Measurements from ENCODE around the gene BCL2L15. TPM values are rescaled to one million over a fixed set of nuclear protein-coding genes. Genes with fewer than 3 reads are reported as not detected.

BCL2L15 gene
- total and polyA plus RNA-seq, 2 donors (not counting 3 experiments of a cell fraction or from before 2014, with no cell fraction given), result 0.28 to 0.29 TPM

DNA sequence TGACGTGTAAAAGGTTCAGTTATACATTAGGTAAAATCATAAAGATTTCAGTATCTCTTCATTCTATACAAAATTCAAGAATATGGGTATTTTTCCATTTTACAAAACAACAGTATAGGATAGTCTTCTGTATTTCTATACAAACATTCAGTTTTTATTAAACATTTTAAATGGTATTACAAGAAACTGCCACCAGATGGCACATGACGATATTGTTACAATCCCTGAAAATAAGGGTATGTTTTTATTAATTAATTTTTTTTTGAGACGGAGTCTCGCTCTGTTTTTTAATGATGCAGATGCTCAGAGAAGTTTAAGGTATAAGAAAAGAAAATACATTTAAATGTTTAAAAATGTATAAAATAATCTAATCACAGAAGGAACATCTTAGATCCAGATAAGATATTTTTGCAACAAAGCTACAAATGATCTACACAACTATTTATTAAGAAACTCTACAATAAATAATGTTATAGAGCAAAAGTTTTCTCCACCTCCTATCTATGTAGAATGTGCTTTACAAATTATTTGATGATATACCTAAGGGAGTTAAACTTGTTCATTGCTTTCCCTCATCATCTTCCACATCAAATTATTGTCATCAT lies 51.6 kb downstream of the BCL2L15 start:
- dilution Hi-C loops (cut with MboI; ENCODE audit: extremely low pct_ligation_motif_present, low sequenced_read_pairs) (no loop called here), intact Hi-C loops (cut with micrococcal nuclease) (loop anchor here (1.0 to 5.0 kb wide), 5 partner anchors 70 to 447 kb away; partner anchors contain the start of genes DCLRE1B and OLFML3)
- H3K9me3 ChIP-seq (replicated peaks; ENCODE audit: control insufficient read depth, insufficient read depth, low read length), result no peaks in the 10 kb centered on the region
- no peaks in the 10 kb centered on the region for H3K79me2 ChIP-seq (ENCODE audit: control insufficient read depth, insufficient read depth, low read length)
- H3K4me3 ChIP-seq (replicated peaks in 1 of 3; ENCODE audit: insufficient read depth in 1 of 3, low read depth in 1 of 3, low read length in 3 of 3), result no peak overlapping the region
- no TSS peak for BruUV-seq (replicated peaks)
- no peaks in the 10 kb centered on the region for H3K4me1 ChIP-seq (ENCODE audit: control insufficient read depth, extremely low read depth, insufficient read depth, low read length)
- ChIA-PET CTCF (interaction anchor here (0.6 to 3.8 kb wide), 24 partner anchors 14 to 447 kb away, joined by 3 to 54 read pairs (median 8); partner anchors contain the start of genes AP4B1, DCLRE1B, HIPK1 and OLFML3), POLR2A (no interaction called here)
- DNase-seq (ENCODE audit: low read depth, low spot score) (peak; percentile 72), FAIRE-seq (no peak)
- H3K36me3 ChIP-seq (ENCODE audit: control insufficient read depth in 2 of 2, extremely low read depth in 1 of 2, insufficient read depth in 2 of 2, low read length in 2 of 2), result no peaks in the 10 kb centered on the region
- no peaks in the 10 kb centered on the region for H4K20me1 ChIP-seq (replicated peaks; ENCODE audit: control insufficient read depth, extremely low read depth, insufficient read depth, low read length)
- H3K9me1 ChIP-seq (replicated peaks; ENCODE audit: control insufficient read depth, extremely low read depth, insufficient read depth, low read length), result no peaks in the 10 kb centered on the region
- no peak overlapping the region for H2AFZ ChIP-seq (ENCODE audit: low read depth, low read length)
- no peak overlapping the region for H3K27ac ChIP-seq (ENCODE audit: insufficient read depth, low read depth, low read length)
- no peaks in the 10 kb centered on the region for H3K27me3 ChIP-seq (ENCODE audit: control insufficient read depth in 2 of 2, insufficient read depth in 2 of 2, low read length in 2 of 2)
- TF ChIP-seq, protein P1, sequence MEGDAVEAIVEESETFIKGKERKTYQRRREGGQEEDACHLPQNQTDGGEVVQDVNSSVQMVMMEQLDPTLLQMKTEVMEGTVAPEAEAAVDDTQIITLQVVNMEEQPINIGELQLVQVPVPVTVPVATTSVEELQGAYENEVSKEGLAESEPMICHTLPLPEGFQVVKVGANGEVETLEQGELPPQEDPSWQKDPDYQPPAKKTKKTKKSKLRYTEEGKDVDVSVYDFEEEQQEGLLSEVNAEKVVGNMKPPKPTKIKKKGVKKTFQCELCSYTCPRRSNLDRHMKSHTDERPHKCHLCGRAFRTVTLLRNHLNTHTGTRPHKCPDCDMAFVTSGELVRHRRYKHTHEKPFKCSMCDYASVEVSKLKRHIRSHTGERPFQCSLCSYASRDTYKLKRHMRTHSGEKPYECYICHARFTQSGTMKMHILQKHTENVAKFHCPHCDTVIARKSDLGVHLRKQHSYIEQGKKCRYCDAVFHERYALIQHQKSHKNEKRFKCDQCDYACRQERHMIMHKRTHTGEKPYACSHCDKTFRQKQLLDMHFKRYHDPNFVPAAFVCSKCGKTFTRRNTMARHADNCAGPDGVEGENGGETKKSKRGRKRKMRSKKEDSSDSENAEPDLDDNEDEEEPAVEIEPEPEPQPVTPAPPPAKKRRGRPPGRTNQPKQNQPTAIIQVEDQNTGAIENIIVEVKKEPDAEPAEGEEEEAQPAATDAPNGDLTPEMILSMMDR (IDR thresholded peaks at IDR 0.05; ENCODE audit: extremely low read depth in 1 of 2, insufficient read depth in 1 of 2, low read depth in 1 of 2, low read length in 2 of 2), result peak; percentile 11 to 12
- TF ChIP-seq JUN (IDR thresholded peaks at IDR 0.05; ENCODE audit: borderline replicate concordance, insufficient read depth, insufficient read length, low read depth), result no peak
- no peak overlapping the region for H3K4me2 ChIP-seq (ENCODE audit: insufficient read depth, low read length)
- no peak overlapping the region for H3K9ac ChIP-seq (replicated peaks; ENCODE audit: extremely low read depth, insufficient read depth, low read length)

DNA sequence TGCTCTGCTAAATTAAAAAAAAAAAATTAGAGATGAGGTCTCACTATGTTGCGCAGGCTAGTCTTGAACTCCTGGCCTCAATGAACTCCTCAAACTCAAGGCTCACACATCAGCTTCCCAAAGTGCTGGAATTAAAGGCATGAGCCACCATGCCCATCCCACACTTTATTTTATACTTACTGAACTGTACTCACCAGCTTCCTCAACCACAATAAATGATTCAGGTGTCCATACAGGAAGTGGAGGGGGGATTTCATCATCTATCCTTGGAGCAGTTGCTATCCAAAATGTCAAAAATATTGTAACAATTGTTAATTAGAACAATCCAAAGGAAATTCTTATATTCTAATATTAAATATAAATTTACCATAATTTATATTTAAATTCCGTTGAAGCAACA lies 52.7 kb downstream of the BCL2L15 start:
- CTCF ChIA-PET, result interaction anchor here (0.7 to 3.8 kb wide), 14 partner anchors 21 to 448 kb away, joined by 3 to 54 read pairs (median 10); partner anchors contain the start of genes AP4B1, DCLRE1B and HIPK1
- no peak for TF ChIP-seq GATA2 (IDR thresholded peaks at IDR 0.05; ENCODE audit: insufficient read depth, insufficient read length, low read depth, low read length)
- TF ChIP-seq, protein P2, sequence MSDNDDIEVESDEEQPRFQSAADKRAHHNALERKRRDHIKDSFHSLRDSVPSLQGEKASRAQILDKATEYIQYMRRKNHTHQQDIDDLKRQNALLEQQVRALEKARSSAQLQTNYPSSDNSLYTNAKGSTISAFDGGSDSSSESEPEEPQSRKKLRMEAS (IDR thresholded peaks at IDR 0.05; ENCODE audit: insufficient read depth, insufficient read length), result no peak
- TF ChIP-seq, protein P1 (IDR thresholded peaks at IDR 0.05; ENCODE audit: extremely low read depth in 1 of 2, insufficient read depth in 1 of 2, low read depth in 1 of 2, low read length in 2 of 2), result no peak
- no peak for TF ChIP-seq MYC (IDR thresholded peaks at IDR 0.05; ENCODE audit: low read depth, low read length)
- no peak for TF ChIP-seq POLR2A (IDR thresholded peaks at IDR 0.05; ENCODE audit: low read depth, low read length)
- no peak for TF ChIP-seq POLR2AphosphoS5 (IDR thresholded peaks at IDR 0.05; ENCODE audit: insufficient read depth, low read depth, low read length)
- TF ChIP-seq EZH2 (IDR thresholded peaks at IDR 0.05; ENCODE audit: borderline replicate concordance, low read depth, low read length, severe bottlenecking), result no peak
- TF ChIP-seq JUN (IDR thresholded peaks at IDR 0.05; ENCODE audit: borderline replicate concordance, insufficient read depth, insufficient read length, low read depth), result no peak
- no peak for TF ChIP-seq FOS (IDR thresholded peaks at IDR 0.05; ENCODE audit: borderline replicate concordance, insufficient read depth, low read length)
- dilution Hi-C loops (cut with MboI; ENCODE audit: extremely low pct_ligation_motif_present, low sequenced_read_pairs), result no loop called here
- H3K27ac ChIP-seq (ENCODE audit: insufficient read depth, low read depth, low read length), result no peak overlapping the region
- H3K4me2 ChIP-seq (ENCODE audit: insufficient read depth, low read length), result no peak overlapping the region
- POLR2A ChIA-PET, result no interaction called here
- H3K36me3 ChIP-seq (ENCODE audit: control insufficient read depth in 2 of 2, extremely low read depth in 1 of 2, insufficient read depth in 2 of 2, low read length in 2 of 2), result no peaks in the 10 kb centered on the region
- no peaks in the 10 kb centered on the region for H4K20me1 ChIP-seq (replicated peaks; ENCODE audit: control insufficient read depth, extremely low read depth, insufficient read depth, low read length)
- H3K79me2 ChIP-seq (ENCODE audit: control insufficient read depth, insufficient read depth, low read length), result no peaks in the 10 kb centered on the region
- H3K27me3 ChIP-seq (ENCODE audit: control insufficient read depth in 2 of 2, insufficient read depth in 2 of 2, low read length in 2 of 2), result no peaks in the 10 kb centered on the region
- no peak for DNase-seq (ENCODE audit: low read depth, low spot score)
- no peaks in the 10 kb centered on the region for H3K9me1 ChIP-seq (replicated peaks; ENCODE audit: control insufficient read depth, extremely low read depth, insufficient read depth, low read length)
- H3K9me3 ChIP-seq (replicated peaks; ENCODE audit: control insufficient read depth, insufficient read depth, low read length), result no peaks in the 10 kb centered on the region
- H3K4me3 ChIP-seq (replicated peaks in 1 of 3; ENCODE audit: insufficient read depth in 1 of 3, low read depth in 1 of 3, low read length in 3 of 3), result no peak overlapping the region
- intact Hi-C loops (cut with micrococcal nuclease), result loop anchor here (5.0 kb wide), 4 partner anchors 113 to 448 kb away; partner anchors contain the start of gene OLFML3
- no peak for FAIRE-seq
- no peak overlapping the region for H2AFZ ChIP-seq (ENCODE audit: low read depth, low read length)
- no peak overlapping the region for H3K9ac ChIP-seq (replicated peaks; ENCODE audit: extremely low read depth, insufficient read depth, low read length)
- H3K4me1 ChIP-seq (ENCODE audit: control insufficient read depth, extremely low read depth, insufficient read depth, low read length), result no peaks in the 10 kb centered on the region
- BruUV-seq (replicated peaks), result no TSS peak

All from endothelial cell of umbilical vein (primary cell).